Peyer's patch (tissue), 4 donors: Measurements from ENCODE around the gene NT5C1A. TPM values are rescaled to one million over a fixed set of nuclear protein-coding genes. Genes with fewer than 3 reads are reported as not detected.

Experiments
- DNase-seq, 3 donors: peaks; one replicate each; pipeline ENCODE4 v3.0.0-alpha.2; 2017 to 2019
- H3K27ac ChIP-seq, 4 donors: fragments of 200-600 bp; sonication (generic); one replicate each; pipeline ENCODE4 v1.5.1; 2016 to 2019
- H3K27me3 ChIP-seq, 2 donors: fragments of 200-600 bp; sonication (generic); one replicate each; pipeline ENCODE4 v1.5.1; 2019
- H3K36me3 ChIP-seq, 3 donors: fragments of 200-600 bp; sonication (generic); one replicate each; pipeline ENCODE4 v1.5.1; 2016 to 2019
- H3K4me1 ChIP-seq, 4 donors: fragments of 200-600 bp; sonication (generic); one replicate each; pipeline ENCODE4 v1.5.1; 2016 to 2019
- H3K4me3 ChIP-seq, 4 donors: fragments of 200-600 bp; sonication (generic); 1 replicate in 3 of 4; 2 replicates in 1 of 4; pipeline ENCODE4 v1.5.1; 2016 to 2019; ENCODE audit warnings: mild to moderate bottlenecking in 1 of 4
- H3K9me3 ChIP-seq, 4 donors: fragments of 200-600 bp; sonication (generic); one replicate each; pipeline ENCODE4 v1.5.1; 2016 to 2019; ENCODE audit warnings: mild to moderate bottlenecking in 1 of 4
- POLR2A ChIP-seq, 2 donors: fragments of 450-650 bp; IDR thresholded peaks; one replicate each; pipeline ENCODE4 v1.5.1; 2017; ENCODE audit warnings: antibody characterized with exemption in 2 of 2, mild to moderate bottlenecking in 2 of 2, moderate library complexity in 2 of 2
- total RNA-seq, 4 donors: library from RNA; depleted of rRNA; stranded (reverse); fragments of >200 nt; gene quantifications; one replicate each; pipeline ENCODE4 v1.1.0, GENCODE V29; 2016
- TF ChIP-seq, protein P1 (sequence below), 6 experiments: fragments of 450-650 bp in 4 of 6; fragments of 200-600 bp in 2 of 6; sonication (generic) in 1 of 6; IDR thresholded peaks; one replicate each; pipeline ENCODE4 v1.5.1; 2017 to 2019; ENCODE audit warnings: antibody characterized with exemption in 6 of 6, mild to moderate bottlenecking in 3 of 6, moderate library complexity in 1 of 6

Gene NT5C1A
- total RNA-seq, 4 donors from 2014 or later, result not detected

GRCh38 chr1:39632682-39633417, 39.1 kb downstream of the NT5C1A start:
- TF ChIP-seq POLR2A (IDR thresholded peaks at IDR 0.05), result no peak
- TF ChIP-seq, protein P1, sequence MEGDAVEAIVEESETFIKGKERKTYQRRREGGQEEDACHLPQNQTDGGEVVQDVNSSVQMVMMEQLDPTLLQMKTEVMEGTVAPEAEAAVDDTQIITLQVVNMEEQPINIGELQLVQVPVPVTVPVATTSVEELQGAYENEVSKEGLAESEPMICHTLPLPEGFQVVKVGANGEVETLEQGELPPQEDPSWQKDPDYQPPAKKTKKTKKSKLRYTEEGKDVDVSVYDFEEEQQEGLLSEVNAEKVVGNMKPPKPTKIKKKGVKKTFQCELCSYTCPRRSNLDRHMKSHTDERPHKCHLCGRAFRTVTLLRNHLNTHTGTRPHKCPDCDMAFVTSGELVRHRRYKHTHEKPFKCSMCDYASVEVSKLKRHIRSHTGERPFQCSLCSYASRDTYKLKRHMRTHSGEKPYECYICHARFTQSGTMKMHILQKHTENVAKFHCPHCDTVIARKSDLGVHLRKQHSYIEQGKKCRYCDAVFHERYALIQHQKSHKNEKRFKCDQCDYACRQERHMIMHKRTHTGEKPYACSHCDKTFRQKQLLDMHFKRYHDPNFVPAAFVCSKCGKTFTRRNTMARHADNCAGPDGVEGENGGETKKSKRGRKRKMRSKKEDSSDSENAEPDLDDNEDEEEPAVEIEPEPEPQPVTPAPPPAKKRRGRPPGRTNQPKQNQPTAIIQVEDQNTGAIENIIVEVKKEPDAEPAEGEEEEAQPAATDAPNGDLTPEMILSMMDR (IDR thresholded peaks at IDR 0.05), result no peak
- Histone ChIP-seq H3K4me1 (peaks cover 0 to 8% (median 0%) of the 10 kb centered on the region in 4 donors), H3K36me3 (no peaks in the 10 kb centered on the region), H3K4me3 (peak overlapping the region in 1 of 4 donors; percentile 9), H3K27me3 (no peaks in the 10 kb centered on the region), H3K27ac (peak overlapping the region in 1 of 4 donors; percentile 31), H3K9me3 (no peaks in the 10 kb centered on the region)
- DNase-seq, result peak in 1 of 3 donors; percentile 52

DNA sequence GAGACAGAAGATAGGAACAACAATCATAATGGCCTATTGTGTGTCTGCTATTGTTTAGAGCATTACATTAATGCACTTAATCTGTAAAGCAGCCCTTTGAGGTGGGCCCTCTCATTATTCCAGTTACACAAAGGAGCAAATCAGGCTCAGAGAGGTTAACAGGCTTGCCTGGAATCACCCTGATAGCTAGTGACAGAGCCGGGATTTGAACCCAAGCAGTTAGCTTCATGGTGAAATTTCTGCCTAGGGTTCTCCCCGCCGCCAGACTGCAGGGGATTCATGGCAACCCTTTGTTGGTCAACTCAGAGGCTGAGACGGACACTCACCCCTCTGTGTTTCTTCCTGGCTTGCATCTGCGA, 39.6 kb downstream of the NT5C1A start:
- no peak for TF ChIP-seq POLR2A (IDR thresholded peaks at IDR 0.05)
- TF ChIP-seq, protein P1 (IDR thresholded peaks at IDR 0.05), result no peak
- Histone ChIP-seq H3K4me3 (no peak overlapping the region), H3K27ac (no peak overlapping the region), H3K27me3 (no peaks in the 10 kb centered on the region), H3K9me3 (no peaks in the 10 kb centered on the region), H3K36me3 (no peaks in the 10 kb centered on the region), H3K4me1 (peaks cover 0 to 8% (median 0%) of the 10 kb centered on the region in 4 donors)
- DNase-seq, result no peak

- Histone ChIP-seq H3K9me3 (no peaks in the 10 kb centered on the region), H3K36me3 (no peaks in the 10 kb centered on the region), H3K27ac (peak overlapping the region in 1 of 4 donors; percentile 1), H3K4me1 (peaks cover 0 to 8% (median 0%) of the 10 kb centered on the region in 4 donors), H3K4me3 (no peak overlapping the region), H3K27me3 (no peaks in the 10 kb centered on the region)
- TF ChIP-seq, protein P1 (IDR thresholded peaks at IDR 0.05), result no peak
- no peak for TF ChIP-seq POLR2A (IDR thresholded peaks at IDR 0.05)
- DNase-seq, result no peak
Measured at GRCh38 chr1:39631361-39632322, 40.3 kb downstream of the NT5C1A start.

GRCh38 chr1:39628807-39629350, 43.0 kb downstream of the NT5C1A start:
- Histone ChIP-seq H3K27me3 (no peaks in the 10 kb centered on the region), H3K4me3 (no peak overlapping the region), H3K9me3 (no peaks in the 10 kb centered on the region), H3K4me1 (peaks cover 0 to 8% (median 0%) of the 10 kb centered on the region in 4 donors), H3K27ac (no peak overlapping the region), H3K36me3 (no peaks in the 10 kb centered on the region)
- DNase-seq, result no peak
- TF ChIP-seq, protein P1 (IDR thresholded peaks at IDR 0.05), result no peak
- TF ChIP-seq POLR2A (IDR thresholded peaks at IDR 0.05), result no peak

DNA sequence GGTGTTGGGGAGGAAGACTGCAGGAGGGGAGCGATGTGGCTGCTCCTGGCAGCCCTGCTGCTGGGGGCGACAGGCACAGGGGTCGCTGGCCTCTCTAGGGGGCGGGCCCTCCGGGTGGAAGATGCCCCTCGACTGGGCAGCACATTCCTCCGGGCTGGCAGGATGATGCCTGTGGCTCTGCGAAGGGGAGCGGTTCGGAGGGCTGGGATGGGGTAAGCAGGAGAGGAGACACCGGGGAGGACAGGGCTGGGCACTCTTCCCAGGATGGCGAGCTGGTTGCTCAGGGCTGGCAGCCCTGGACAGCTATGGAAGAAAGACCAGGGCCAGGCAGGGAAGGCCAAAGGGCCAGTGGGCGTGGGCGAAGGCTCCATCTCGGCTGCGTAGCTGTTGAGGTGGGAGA, 45.3 kb downstream of the NT5C1A start:
- Histone ChIP-seq H3K9me3 (no peaks in the 10 kb centered on the region), H3K4me3 (no peak overlapping the region), H3K4me1 (no peaks in the 10 kb centered on the region), H3K36me3 (no peaks in the 10 kb centered on the region), H3K27ac (peak overlapping the region in 2 of 4 donors; percentile 13 to 45), H3K27me3 (no peaks in the 10 kb centered on the region)
- TF ChIP-seq, protein P1 (IDR thresholded peaks at IDR 0.05), result no peak
- TF ChIP-seq POLR2A (IDR thresholded peaks at IDR 0.05), result no peak
- no peak for DNase-seq
